Ascending aorta (tissue), 2 donors: ENCODE measurements around the gene CDH7. TPM values are rescaled to one million over a fixed set of nuclear protein-coding genes. Genes with fewer than 3 reads are reported as not detected.

ENCODE experiments used
- DNase-seq, 2 donors: peaks; one replicate each; pipeline ENCODE4 v3.0.0-alpha.2; 2019; ENCODE audit warnings: low spot score in 2 of 2
- H3K27ac ChIP-seq, 2 donors: fragments of 200-600 bp; sonication (generic); one replicate each; pipeline ENCODE4 v1.5.1; 2016 to 2017; ENCODE audit warnings: mild to moderate bottlenecking in 1 of 2
- H3K27me3 ChIP-seq: fragments of 200-600 bp; sonication (generic); one replicate; pipeline ENCODE4 v1.5.1; 2017
- H3K36me3 ChIP-seq, 2 donors: fragments of 200-600 bp; sonication (generic); one replicate each; pipeline ENCODE4 v1.5.1; 2016
- H3K4me1 ChIP-seq, 2 donors: fragments of 200-600 bp; sonication (generic); one replicate each; pipeline ENCODE4 v1.5.1; 2016 to 2017; ENCODE audit warnings: mild to moderate bottlenecking in 1 of 2
- H3K4me3 ChIP-seq, 2 donors: fragments of 200-600 bp; sonication (generic); one replicate each; pipeline ENCODE4 v1.5.1; 2016 to 2017; ENCODE audit warnings: mild to moderate bottlenecking in 1 of 2
- H3K9me3 ChIP-seq, 2 donors: fragments of 200-600 bp; sonication (generic); one replicate each; pipeline ENCODE4 v1.5.1; 2016
- intact Hi-C: fragments of 100-400 bp; cut with DNase I; formaldehyde crosslinking; loops from one replicate; pipeline ENCODE4 v1.15.1; 2023
- total RNA-seq: library from RNA; depleted of rRNA; stranded (reverse); fragments of >200 nt; gene quantifications from one replicate; pipeline ENCODE4 v1.1.0, GENCODE V29; 2016
- TF ChIP-seq, protein P1 (sequence below), 3 experiments: fragments of 200-600 bp in 2 of 3; fragments of 450-650 bp in 1 of 3; sonication (generic) in 2 of 3; IDR thresholded peaks; one replicate each; pipeline ENCODE4 v1.5.1; 2016 to 2019; ENCODE audit warnings: antibody characterized with exemption in 3 of 3, mild to moderate bottlenecking in 1 of 3, moderate library complexity in 1 of 3

CDH7 gene
- total RNA-seq, 1 donor from 2014 or later: not detected

DNA sequence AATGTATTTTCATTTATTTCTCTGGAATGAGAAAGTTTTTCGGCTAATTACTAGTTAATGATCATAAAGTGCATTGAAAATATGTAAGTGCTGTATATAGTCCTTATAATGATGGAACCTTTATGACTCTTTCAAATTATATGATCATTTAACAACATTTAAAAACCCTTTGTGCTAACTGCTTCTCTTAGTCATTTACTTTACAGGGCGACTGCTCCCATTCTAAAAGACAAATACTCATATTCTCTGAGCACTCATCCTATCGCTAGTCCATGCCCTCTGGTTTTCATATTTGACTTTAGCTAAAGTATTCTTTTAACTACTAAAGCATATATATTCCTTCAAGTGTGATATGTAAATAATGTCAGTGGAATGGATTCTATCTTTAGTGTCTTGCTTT is 168.2 kb downstream of the CDH7 start:
- H3K9me3 ChIP-seq: no peaks in the 10 kb centered on the region
- H3K27me3 ChIP-seq: no peaks in the 10 kb centered on the region
- intact Hi-C loops: no loop called here
- TF ChIP-seq, protein P1, sequence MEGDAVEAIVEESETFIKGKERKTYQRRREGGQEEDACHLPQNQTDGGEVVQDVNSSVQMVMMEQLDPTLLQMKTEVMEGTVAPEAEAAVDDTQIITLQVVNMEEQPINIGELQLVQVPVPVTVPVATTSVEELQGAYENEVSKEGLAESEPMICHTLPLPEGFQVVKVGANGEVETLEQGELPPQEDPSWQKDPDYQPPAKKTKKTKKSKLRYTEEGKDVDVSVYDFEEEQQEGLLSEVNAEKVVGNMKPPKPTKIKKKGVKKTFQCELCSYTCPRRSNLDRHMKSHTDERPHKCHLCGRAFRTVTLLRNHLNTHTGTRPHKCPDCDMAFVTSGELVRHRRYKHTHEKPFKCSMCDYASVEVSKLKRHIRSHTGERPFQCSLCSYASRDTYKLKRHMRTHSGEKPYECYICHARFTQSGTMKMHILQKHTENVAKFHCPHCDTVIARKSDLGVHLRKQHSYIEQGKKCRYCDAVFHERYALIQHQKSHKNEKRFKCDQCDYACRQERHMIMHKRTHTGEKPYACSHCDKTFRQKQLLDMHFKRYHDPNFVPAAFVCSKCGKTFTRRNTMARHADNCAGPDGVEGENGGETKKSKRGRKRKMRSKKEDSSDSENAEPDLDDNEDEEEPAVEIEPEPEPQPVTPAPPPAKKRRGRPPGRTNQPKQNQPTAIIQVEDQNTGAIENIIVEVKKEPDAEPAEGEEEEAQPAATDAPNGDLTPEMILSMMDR (IDR thresholded peaks at IDR 0.05): no peak
- H3K27ac ChIP-seq: no peak overlapping the region
- H3K36me3 ChIP-seq: no peaks in the 10 kb centered on the region
- DNase-seq: no peak
- H3K4me1 ChIP-seq: no peaks in the 10 kb centered on the region
- H3K4me3 ChIP-seq: no peak overlapping the region

DNA sequence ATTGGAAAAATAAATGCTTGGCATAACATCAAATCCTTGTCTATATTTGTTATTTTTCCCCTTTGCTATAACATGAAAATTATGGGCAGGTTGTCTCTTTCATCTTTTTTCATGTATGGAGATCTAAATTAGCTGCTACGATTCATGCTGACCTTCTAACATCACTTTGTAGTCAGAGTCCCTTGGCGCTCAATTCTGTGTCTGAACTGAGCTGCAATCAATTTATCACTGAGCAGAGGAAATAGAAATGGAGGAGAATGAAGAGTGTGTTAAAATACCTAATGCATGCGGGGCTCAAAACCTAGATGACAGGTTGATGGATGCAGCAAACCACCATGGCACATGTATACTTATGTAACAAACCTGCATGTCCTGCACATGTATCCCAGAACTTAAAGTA is 168.9 kb downstream of the CDH7 start:
- Histone ChIP-seq H3K36me3 (no peaks in the 10 kb centered on the region), H3K4me1 (no peaks in the 10 kb centered on the region), H3K27ac (no peak overlapping the region), H3K4me3 (no peak overlapping the region), H3K9me3 (no peaks in the 10 kb centered on the region), H3K27me3 (no peaks in the 10 kb centered on the region)
- DNase-seq: no peak
- intact Hi-C loops: no loop called here
- TF ChIP-seq, protein P1 (IDR thresholded peaks at IDR 0.05): no peak

DNA sequence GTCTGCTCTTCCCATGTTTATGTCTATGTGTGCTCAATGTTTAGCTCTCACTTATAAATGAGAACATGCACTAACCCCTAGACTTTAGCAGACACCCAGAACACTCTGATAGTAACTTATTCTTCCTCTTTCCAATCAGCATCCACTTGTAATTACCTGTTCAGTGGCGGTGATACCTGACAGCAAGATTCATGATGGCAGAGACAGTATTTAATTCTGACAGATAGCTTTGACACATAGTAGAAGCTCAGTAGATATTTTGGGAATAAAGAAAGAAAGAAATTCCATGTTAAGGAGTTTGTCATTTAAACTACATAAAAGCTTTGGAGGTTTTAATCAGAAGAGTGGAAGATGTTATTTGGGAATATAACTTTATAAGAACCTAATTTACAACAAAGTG is 171.3 kb downstream of the CDH7 start:
- H3K27me3 ChIP-seq: no peaks in the 10 kb centered on the region
- no peaks in the 10 kb centered on the region for H3K4me1 ChIP-seq
- H3K9me3 ChIP-seq: no peaks in the 10 kb centered on the region
- intact Hi-C loops: no loop called here
- H3K27ac ChIP-seq: no peak overlapping the region
- no peaks in the 10 kb centered on the region for H3K36me3 ChIP-seq
- TF ChIP-seq, protein P1 (IDR thresholded peaks at IDR 0.05): no peak
- DNase-seq: no peak
- H3K4me3 ChIP-seq: no peak overlapping the region

DNA sequence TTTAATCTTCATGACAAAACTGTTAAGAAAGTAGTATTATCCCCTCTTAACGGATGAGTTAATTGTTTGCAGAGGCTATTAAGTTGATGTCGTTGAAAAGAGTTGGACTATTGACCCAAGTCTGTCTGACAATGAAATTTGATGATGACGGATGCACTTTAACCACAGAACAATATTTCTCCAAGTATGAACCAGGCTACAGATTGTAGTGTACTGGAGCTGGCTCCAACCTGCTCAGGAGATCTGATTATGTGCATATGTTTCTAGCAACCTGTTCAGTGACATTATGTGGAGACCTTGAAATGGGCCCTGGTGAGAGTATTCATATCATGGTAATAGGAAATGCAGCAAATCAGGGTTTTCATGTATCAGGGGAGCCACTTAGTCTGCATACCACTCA is 174.1 kb downstream of the CDH7 start:
- no peak overlapping the region for H3K4me3 ChIP-seq
- DNase-seq: no peak
- no peak overlapping the region for H3K27ac ChIP-seq
- no peaks in the 10 kb centered on the region for H3K27me3 ChIP-seq
- no peaks in the 10 kb centered on the region for H3K9me3 ChIP-seq
- TF ChIP-seq, protein P1 (IDR thresholded peaks at IDR 0.05): no peak
- intact Hi-C loops: no loop called here
- no peaks in the 10 kb centered on the region for H3K4me1 ChIP-seq
- H3K36me3 ChIP-seq: no peaks in the 10 kb centered on the region

DNA sequence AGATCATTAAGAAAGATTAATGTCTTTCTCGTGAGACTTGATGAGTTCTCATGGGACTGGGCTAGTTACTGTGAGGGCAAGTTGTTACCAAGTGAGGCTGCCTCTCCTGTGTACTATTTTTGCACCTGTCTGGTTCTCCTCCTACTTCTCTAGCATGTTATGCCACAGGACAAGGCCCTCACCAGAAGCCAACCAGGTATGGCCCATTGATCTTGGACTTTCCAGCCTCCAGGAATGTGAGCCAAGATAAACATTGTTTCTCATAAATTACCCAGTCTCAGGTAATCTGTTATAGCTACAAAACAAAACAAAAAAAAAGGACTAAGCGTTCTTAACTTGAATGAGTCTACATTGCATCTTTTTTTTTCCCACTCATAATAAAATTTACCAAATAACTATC is 184.1 kb downstream of the CDH7 start:
- no peak overlapping the region for H3K27ac ChIP-seq
- no peaks in the 10 kb centered on the region for H3K36me3 ChIP-seq
- intact Hi-C loops: no loop called here
- no peaks in the 10 kb centered on the region for H3K27me3 ChIP-seq
- TF ChIP-seq, protein P1 (IDR thresholded peaks at IDR 0.05): no peak
- H3K9me3 ChIP-seq: no peaks in the 10 kb centered on the region
- no peak for DNase-seq
- no peaks in the 10 kb centered on the region for H3K4me1 ChIP-seq
- H3K4me3 ChIP-seq: no peak overlapping the region

DNA sequence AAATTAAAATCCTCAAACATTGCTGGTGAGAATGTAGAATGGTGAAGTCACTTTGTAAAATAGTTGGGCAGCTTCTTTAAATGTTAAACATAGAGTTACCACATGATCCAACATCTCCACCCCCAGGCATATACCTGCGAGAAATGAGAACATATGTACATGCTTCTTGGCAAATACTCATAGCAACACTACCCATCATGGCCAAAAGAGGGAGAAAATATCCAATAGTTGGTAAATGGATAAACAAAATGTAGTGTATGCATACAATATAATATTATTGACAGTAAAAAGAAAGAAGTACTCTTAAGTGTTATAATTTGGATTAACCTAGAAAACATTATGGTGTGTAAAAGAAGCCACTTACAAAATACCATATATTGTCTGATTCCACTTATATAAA is 185.9 kb downstream of the CDH7 start:
- TF ChIP-seq, protein P1 (IDR thresholded peaks at IDR 0.05): no peak
- no peaks in the 10 kb centered on the region for H3K9me3 ChIP-seq
- intact Hi-C loops: no loop called here
- no peaks in the 10 kb centered on the region for H3K36me3 ChIP-seq
- H3K27ac ChIP-seq: no peak overlapping the region
- H3K27me3 ChIP-seq: no peaks in the 10 kb centered on the region
- no peak overlapping the region for H3K4me3 ChIP-seq
- no peak for DNase-seq
- no peaks in the 10 kb centered on the region for H3K4me1 ChIP-seq
